ENCODE measurements around the gene CMSS1.
"Not testable (repeated sequence)": the region's sequence is repeated elsewhere in the genome, so short reads cannot be mapped to it uniquely, and the experiment has no call there.

CMSS1 gene

GRCh38 chr3:99818818-99819217 lies 1.2 kb downstream of the CMSS1 start:
- DNase-seq, result no peak

DNA sequence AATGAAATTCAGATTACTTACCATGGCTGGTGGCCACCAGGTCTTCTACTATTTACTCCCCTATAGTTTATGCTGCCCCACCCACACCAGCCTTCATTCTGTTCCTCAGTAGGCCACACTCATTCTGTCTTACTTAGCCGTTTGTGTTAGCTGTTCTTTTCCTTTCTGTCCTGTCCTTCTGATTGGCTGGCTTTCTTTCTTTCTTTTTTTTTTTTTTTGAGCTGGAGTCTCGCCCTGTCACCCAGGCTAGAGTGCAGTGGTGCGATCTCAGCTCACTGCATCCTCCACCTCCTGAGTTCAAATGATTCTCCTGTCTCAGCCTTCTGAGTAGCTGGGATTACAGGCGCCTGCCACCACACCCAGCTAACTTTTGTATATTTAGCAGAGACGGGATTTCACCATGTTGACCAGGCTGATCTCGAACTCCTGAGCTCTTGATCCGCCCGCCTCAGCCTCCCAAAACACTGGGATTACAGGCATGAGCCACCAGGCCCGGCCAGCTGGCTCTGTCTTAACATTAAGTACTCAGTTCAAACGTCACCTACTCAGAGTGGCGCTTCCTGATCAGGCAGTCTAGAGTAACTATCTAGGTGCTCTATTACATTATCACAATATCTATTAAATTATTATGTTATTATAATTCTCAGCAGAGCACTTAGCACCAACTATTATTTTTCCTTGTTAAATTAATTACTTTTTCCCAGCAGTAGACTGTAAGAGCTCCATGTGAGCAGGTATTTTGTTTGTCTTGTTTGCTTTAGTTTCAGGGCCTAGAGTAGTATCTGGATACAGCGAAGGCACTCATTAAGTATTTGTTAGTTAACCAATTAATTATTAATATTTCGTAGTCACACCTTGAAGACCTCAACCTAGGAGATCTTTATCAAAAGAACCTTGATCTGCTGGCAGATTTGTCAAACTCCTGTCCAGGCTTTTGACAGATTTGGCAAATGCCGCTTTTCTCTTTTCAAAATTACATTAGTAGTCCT lies 6.4 kb downstream of the CMSS1 start:
- no peak for DNase-seq

- DNase-seq, result no peak
Observed at GRCh38 chr3:99825004-99825640, 7.5 kb downstream of the CMSS1 start.

- DNase-seq, result no peak
Observed at GRCh38 chr3:99829844-99830243, 12.2 kb downstream of the CMSS1 start.

GRCh38 chr3:99833617-99834205 lies 16.0 kb downstream of the CMSS1 start:
- no peak for DNase-seq

DNA sequence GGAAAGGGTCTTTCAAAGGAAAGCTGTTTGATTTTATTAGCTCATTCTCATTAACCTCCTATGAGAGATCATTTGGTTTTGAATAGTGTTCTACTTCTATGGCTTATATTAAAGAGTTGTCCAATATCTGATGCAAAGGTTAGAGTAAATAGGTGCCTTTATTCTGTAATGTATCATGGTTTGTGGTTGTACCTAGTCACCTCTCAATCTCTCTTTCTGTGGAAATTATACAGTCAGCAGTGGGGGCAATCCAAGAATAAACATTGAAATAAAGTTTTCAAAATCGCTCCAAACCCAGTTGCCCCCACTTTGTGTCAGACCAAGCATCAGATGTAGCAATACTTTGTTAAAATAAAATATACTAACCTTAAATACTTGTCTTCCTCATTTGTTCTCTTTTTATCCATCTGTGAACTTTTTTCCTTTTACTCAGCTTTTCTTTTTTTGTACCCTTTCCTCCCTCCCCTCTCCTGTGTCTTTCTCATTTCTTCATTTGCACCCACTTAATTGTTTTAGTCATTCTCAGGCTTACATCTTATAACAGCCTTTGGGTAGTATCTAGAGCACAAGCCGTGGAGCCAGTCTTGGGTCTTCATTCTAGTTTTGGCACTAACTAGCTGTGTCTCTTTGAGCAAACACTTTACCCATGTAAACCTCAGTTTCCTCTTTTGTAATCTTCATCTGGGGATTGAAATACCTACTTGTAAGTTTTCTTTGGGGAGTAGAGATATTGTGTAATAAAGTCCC lies 16.7 kb downstream of the CMSS1 start:
- no peak for DNase-seq

- no peak for DNase-seq
Observed at GRCh38 chr3:99836681-99837080, 19.0 kb downstream of the CMSS1 start.

DNA sequence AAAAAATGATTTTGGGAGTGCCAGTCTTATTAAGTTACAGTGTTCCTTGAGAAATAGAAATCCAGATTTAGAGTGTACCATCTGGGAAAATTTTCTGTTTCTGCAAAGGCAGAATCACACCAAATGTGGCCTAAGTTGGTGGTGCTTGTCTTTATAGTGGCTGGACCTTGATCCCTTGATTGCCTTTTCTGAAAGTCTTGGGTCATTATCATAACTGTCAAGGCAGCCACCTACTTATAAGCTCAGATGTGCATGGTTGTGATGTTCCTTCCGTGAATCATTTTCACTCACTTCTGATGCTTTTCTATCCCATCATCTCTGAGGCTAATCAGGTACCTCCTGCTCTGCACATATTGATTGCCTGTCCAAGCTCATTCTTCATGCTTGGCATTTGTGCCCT lies 20.1 kb downstream of the CMSS1 start:
- no peak for DNase-seq

GRCh38 chr3:99838755-99839154 lies 21.1 kb downstream of the CMSS1 start:
- no peak for DNase-seq

DNA sequence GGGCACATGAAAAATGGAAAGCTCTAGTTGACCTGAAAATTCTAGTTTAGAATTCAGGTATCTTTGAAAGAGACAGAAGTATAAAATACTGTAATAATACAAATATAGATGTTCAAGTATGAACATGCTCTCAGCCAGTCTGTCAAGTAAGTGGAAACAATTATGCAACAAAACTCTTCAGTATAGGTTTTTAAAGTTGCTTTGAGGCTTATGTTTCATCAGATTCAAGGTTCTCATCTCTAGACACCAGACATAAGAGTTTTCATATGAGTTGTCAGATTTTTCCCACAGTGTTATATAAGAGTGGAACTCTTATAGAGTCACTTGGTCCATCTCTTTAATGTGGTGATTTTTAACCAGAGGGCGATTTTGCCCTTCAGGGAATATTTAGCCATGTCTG lies 22.0 kb downstream of the CMSS1 start:
- no peak for DNase-seq

DNA sequence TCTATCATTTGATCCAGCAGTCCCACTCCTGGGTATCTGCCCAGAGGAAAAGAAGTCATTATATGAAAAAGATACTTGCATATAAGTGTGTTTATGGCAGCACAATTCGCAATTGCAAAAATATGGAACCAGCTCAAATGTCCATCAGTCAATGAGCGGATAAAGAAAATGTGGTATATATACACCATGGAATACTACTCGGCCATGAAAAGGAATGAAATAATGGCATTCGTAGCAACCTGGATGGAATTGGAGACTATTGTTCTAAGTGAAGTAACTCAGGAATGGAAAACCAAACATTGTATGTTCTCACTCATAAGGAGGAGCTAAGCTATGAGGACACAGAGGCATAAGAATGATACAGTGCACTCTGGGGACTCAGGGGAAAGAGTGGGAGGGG lies 24.3 kb downstream of the CMSS1 start:
- DNase-seq, result not testable (repeated sequence)

DNA sequence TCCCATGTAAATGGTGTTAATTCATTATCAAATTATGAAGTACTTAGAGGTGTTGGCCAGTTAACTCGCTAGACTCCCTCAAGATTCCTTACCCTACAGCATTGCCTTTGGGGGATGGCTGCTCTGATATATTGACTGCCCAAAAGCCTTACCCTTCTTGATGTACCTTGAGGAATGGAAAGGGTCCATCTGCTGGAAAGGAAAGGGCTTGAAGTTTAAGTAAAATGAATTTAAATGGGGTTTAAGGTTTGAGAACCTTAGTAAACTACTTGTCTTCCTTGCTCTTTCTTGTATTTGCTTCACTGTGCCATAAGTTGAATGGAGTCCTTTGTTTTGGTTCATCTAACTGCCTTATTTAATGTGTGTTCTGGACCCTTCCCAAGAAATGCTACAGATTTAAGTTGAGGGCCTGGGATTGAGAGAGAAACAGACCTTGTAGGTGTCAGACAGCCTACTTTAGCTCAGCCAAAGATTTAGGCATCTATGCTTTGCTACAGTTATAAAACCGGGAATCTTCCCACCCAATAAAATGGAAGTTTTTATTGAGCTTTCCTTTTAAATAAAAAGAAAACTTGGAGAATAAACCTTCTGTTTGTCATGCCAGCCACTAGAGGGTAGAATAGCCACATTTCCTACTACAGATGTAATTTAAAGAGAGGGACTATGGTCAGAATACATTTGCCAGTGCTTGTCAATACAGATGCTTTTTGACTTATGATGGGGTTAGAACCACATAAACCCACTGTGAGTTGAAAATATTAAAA lies 25.3 kb downstream of the CMSS1 start:
- DNase-seq, result no peak

GRCh38 chr3:99843590-99844258 lies 26.1 kb downstream of the CMSS1 start:
- no peak for DNase-seq

GRCh38 chr3:99845331-99845730 lies 27.7 kb downstream of the CMSS1 start:
- no peak for DNase-seq

GRCh38 chr3:99845999-99846398 lies 28.3 kb downstream of the CMSS1 start:
- no peak for DNase-seq

DNA sequence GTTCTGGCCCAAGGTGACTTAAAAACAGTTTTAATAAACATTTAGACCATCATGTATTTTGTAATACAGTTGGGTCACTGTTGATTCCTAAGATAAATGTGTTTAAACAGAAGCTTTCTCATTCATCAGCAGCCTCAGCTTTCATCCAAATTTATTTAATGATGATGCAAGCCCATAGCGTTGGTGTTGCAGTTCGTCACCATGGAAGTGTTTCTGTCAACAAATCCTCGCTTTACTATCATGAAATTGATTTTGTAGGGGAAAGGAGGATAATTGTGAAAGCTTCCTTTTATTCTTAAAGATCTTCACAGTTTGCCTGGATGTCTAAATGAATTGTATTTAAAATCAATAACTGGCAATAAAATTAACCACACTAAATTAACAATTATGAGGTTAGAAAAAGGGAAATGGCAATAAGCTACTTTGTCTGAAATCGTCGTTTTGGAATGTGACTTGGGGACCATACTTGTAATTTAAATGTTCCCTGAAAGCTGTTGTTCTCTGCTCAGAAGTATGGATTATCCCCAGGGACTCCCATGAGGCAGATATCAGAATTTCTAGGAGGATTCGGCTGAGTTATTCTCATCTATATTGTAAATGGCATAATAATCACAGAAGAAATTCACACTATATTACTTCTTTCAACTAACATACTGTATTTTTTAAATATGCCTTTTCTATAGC lies 29.0 kb downstream of the CMSS1 start:
- DNase-seq, result no peak

- DNase-seq, result no peak
Observed at GRCh38 chr3:99848433-99848832, 30.8 kb downstream of the CMSS1 start.

- no peak for DNase-seq
Observed at GRCh38 chr3:99850608-99851007, 32.9 kb downstream of the CMSS1 start.

DNA sequence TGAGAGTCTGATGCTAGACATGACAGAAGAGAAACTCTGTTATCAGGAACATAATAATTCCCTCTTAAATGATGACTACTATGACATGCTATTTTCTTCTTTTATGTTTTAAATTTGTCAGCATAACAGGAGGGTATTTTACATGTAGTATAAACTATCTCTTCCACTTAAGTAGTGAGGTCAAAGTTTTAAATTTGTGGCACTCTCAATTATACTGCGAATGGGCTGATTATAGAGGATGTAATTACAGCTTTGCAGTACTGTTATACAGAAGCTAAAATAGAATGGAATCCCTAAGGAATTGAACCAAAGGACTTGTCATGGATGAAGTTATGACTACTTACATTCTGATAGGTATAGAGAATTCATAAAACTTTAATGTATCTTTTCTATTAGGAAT lies 34.3 kb downstream of the CMSS1 start:
- DNase-seq, result no peak

DNA sequence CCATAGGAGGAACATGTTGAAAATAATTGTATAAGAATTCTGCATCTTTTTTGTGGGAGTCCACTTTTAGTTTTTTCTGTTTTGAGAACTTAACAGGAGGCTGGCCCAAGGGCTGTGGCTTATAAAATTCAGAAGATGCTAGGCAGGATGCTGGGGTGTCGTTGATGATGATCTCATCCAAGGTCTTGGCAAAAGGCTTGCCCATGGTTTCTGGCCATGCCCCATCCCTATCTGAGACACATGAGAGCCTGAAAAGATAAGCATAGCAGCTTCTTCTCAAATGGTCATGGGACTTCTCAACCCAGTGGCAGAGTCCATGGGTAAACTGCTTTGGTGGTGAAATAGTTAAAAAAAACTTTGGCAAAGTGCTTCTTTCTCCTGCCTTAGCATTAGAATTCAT lies 35.2 kb downstream of the CMSS1 start:
- no peak for DNase-seq

GRCh38 chr3:99854756-99855298 lies 37.2 kb downstream of the CMSS1 start:
- no peak for DNase-seq

Data from GOT3 (cell line).